H1 (cell line): ENCODE results near the gene RNF224. TPM values are rescaled to one million over a fixed set of nuclear protein-coding genes. Genes with fewer than 3 reads are reported as not detected.

Experiments used
- ASH2L ChIP-seq: fragments of 200-600, 300-600 bp; sonication (generic); IDR thresholded peaks from one replicate; pipeline ENCODE4 v1.7.1; 2017; ENCODE audit warnings: low read length
- CHD7 ChIP-seq: fragments of 300-600 bp; sonication (generic); IDR thresholded peaks from 2 replicates; pipeline ENCODE4 v1.7.1; 2012; ENCODE audit warnings: low read length, moderate library complexity, mild to moderate bottlenecking, inconsistent platforms; ENCODE audit not compliant: insufficient replicate concordance
- NRF1 ChIP-seq: IDR thresholded peaks from 2 replicates; pipeline ENCODE4 v1.6.1; 2011; ENCODE audit warnings: mild to moderate bottlenecking, low read depth, low read length, improper control_type of control experiment
- POLR2A ChIP-seq, 2 experiments: IDR thresholded peaks; 1 replicate in 1 of 2; 2 replicates in 1 of 2; pipeline ENCODE4 v1.6.1; 2011; ENCODE audit warnings: low read depth in 2 of 2, low read length in 2 of 2, mild to moderate bottlenecking in 2 of 2; ENCODE audit errors: control extremely low read depth in 1 of 2
- polyA plus RNA-seq, 7 experiments: library from polyadenylated mRNA; depleted of rRNA in 3 of 7; stranded (reverse) in 5 of 7; unstranded in 2 of 7; fragments of >200 nt in 5 of 7; fragments of 200-250 nt in 2 of 7; gene quantifications; 1 replicate in 5 of 7; 2 replicates in 1 of 7; 4 replicates in 1 of 7; pipeline versions ENCODE4 v1.2.1 to v1.2.3, GENCODE V29; 2011 to 2013; ENCODE audit warnings: missing spikeins in 2 of 7, mixed read lengths in 2 of 7
- total RNA-seq: library from RNA; stranded (reverse); fragmentation: NEBNext Ultra II Directional; extraction: Animal tissue kit (Norgen Biotek cat#: 25700); gene quantifications from 2 replicates; pipeline ENCODE4 v1.2.1, GENCODE V29; 2021

RNF224 gene
- total and polyA plus RNA-seq, 2 of the 8 experiments (the other 6 are each of a cell fraction or from before 2014, with no cell fraction given), result 0.24 TPM; not detected in 1

- TF ChIP-seq CHD7 (no peak), ASH2L (no peak), NRF1 (no peak), POLR2A (IDR thresholded peaks at IDR 0.05; ENCODE audit: control extremely low read depth in 1 of 2, low read depth in 2 of 2, low read length in 2 of 2) (no peak)
These were observed 23.8 kb downstream of the RNF224 start, which contains the start of gene STPG3 (continued) for GRCh38 chr9:137251194-137251461.
